Measurements from ENCODE around the gene MTTP. TPM values are rescaled to one million over a fixed set of nuclear protein-coding genes. Genes with fewer than 3 reads are reported as not detected.

Gene MTTP
- total RNA-seq, 3 donors from 2014 or later (not counting 1 experiment from before 2014, with no cell fraction given): not detected

GRCh38 chr4:99644453-99644852, 69.8 kb downstream of the MTTP start:
- 78% methylated on average over 4 of the region's 5 CpGs for WGBS (ENCODE audit: insufficient coverage)
- H3K27ac Mint-ChIP-seq: no peak overlapping the region
- H3K27me3 Mint-ChIP-seq (ENCODE audit: low read depth in 2 of 2): peaks cover 8 to 19% of the 10 kb centered on the region in 2 donors

DNA sequence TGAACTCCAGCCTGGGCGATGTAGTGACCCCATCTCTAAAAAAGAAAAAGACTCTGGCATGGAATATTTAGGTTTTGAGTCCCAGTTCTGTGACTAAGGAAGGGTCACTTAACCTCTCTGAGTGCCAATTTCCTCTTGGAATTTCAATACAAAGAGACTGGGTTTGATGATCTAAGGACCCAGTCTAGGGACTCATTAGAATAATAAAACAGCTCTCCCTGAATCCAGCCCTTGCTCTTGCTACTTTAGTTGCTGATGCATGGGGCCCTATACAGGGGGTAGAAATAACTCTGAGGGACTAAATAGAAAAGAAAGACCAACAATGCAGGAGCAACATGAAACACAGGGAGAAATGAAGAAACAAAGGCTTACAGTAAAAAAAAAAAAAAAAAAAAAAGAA, 70.4 kb downstream of the MTTP start:
- Mint-ChIP-seq H3K4me3 (no peak overlapping the region), H3K4me1 (no peaks in the 10 kb centered on the region), H3K9me3 (no peaks in the 10 kb centered on the region), H3K27me3 (ENCODE audit: low read depth in 2 of 2) (peaks cover 8 to 19% of the 10 kb centered on the region in 2 donors), H3K27ac (no peak overlapping the region), H3K36me3 (no peaks in the 10 kb centered on the region)
- peaks cover under 1% of the 10 kb centered on the region for H3K27me3 ChIP-seq (ENCODE audit: control insufficient read depth, insufficient read depth, low read length)
- H3K4me1 ChIP-seq (ENCODE audit: control insufficient read depth, insufficient read depth, low read length): no peaks in the 10 kb centered on the region
- no peak overlapping the region for H3K4me3 ChIP-seq (ENCODE audit: low read length)
- no peak overlapping the region for H3K27ac ChIP-seq (ENCODE audit: low read length)
- TF ChIP-seq, protein P1, sequence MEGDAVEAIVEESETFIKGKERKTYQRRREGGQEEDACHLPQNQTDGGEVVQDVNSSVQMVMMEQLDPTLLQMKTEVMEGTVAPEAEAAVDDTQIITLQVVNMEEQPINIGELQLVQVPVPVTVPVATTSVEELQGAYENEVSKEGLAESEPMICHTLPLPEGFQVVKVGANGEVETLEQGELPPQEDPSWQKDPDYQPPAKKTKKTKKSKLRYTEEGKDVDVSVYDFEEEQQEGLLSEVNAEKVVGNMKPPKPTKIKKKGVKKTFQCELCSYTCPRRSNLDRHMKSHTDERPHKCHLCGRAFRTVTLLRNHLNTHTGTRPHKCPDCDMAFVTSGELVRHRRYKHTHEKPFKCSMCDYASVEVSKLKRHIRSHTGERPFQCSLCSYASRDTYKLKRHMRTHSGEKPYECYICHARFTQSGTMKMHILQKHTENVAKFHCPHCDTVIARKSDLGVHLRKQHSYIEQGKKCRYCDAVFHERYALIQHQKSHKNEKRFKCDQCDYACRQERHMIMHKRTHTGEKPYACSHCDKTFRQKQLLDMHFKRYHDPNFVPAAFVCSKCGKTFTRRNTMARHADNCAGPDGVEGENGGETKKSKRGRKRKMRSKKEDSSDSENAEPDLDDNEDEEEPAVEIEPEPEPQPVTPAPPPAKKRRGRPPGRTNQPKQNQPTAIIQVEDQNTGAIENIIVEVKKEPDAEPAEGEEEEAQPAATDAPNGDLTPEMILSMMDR (IDR thresholded peaks at IDR 0.05): no peak
- DNase-seq: no peak
- WGBS (ENCODE audit: insufficient coverage): 100% methylated on average over 1 of the region's 1 CpG
- no peak for ATAC-seq
- intact Hi-C loops (cut with micrococcal nuclease): no loop called here
- no peaks in the 10 kb centered on the region for H3K9me3 ChIP-seq (ENCODE audit: control insufficient read depth, insufficient read depth, low read length)
- no peaks in the 10 kb centered on the region for H3K36me3 ChIP-seq (ENCODE audit: control insufficient read depth, insufficient read depth, low read length)

More at GRCh38 chr4:99644453-99644852, 69.8 kb downstream of the MTTP start:
- H3K9me3 ChIP-seq (ENCODE audit: control insufficient read depth, insufficient read depth, low read length): no peaks in the 10 kb centered on the region
- intact Hi-C loops (cut with micrococcal nuclease): no loop called here
- H3K27me3 ChIP-seq (ENCODE audit: control insufficient read depth, insufficient read depth, low read length): peaks cover 2% of the 10 kb centered on the region
- H3K4me3 Mint-ChIP-seq: no peak overlapping the region
- TF ChIP-seq, protein P1 (IDR thresholded peaks at IDR 0.05): no peak
- ATAC-seq (no peak), DNase-seq (no peak)
- H3K4me3 ChIP-seq (ENCODE audit: low read length): no peak overlapping the region
- H3K9me3 Mint-ChIP-seq: no peaks in the 10 kb centered on the region
- H3K36me3 ChIP-seq (ENCODE audit: control insufficient read depth, insufficient read depth, low read length): no peaks in the 10 kb centered on the region
- H3K4me1 ChIP-seq (ENCODE audit: control insufficient read depth, insufficient read depth, low read length): no peaks in the 10 kb centered on the region
- no peak overlapping the region for H3K27ac ChIP-seq (ENCODE audit: low read length)
- no peaks in the 10 kb centered on the region for H3K4me1 Mint-ChIP-seq
- no peaks in the 10 kb centered on the region for H3K36me3 Mint-ChIP-seq

DNA sequence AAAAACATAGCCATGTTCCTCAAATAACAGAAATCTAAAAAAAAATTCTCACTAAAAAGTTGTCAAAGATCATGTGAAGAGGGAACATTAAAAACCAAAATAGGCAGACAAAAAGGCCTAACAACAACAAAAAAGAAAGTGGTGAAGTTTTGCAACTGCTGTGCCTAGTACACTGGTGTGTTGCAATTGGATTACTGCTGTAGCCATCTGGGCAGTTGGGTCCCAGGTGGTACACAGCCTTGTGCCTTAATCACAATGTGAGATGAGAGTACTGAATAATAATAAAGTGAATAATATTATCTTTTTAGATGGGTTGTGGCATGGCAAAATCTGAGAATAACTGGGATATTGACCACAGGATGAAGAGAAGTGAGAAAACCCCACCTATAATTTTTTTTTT, 71.0 kb downstream of the MTTP start:
- Histone ChIP-seq H3K27me3 (ENCODE audit: control insufficient read depth, insufficient read depth, low read length) (no peaks in the 10 kb centered on the region), H3K9me3 (ENCODE audit: control insufficient read depth, insufficient read depth, low read length) (no peaks in the 10 kb centered on the region), H3K4me1 (ENCODE audit: control insufficient read depth, insufficient read depth, low read length) (no peaks in the 10 kb centered on the region), H3K36me3 (ENCODE audit: control insufficient read depth, insufficient read depth, low read length) (no peaks in the 10 kb centered on the region), H3K27ac (ENCODE audit: low read length) (no peak overlapping the region), H3K4me3 (ENCODE audit: low read length) (no peak overlapping the region)
- no peaks in the 10 kb centered on the region for H3K9me3 Mint-ChIP-seq
- H3K4me3 Mint-ChIP-seq: no peak overlapping the region
- intact Hi-C loops (cut with micrococcal nuclease): no loop called here
- no peak overlapping the region for H3K27ac Mint-ChIP-seq
- no peaks in the 10 kb centered on the region for H3K4me1 Mint-ChIP-seq
- TF ChIP-seq, protein P1 (IDR thresholded peaks at IDR 0.05): no peak
- no peaks in the 10 kb centered on the region for H3K36me3 Mint-ChIP-seq
- H3K27me3 Mint-ChIP-seq (ENCODE audit: low read depth in 2 of 2): peaks cover 7 to 13% of the 10 kb centered on the region in 2 donors
- ATAC-seq (no peak), DNase-seq (no peak)

GRCh38 chr4:99647071-99647470, 72.4 kb downstream of the MTTP start:
- Mint-ChIP-seq H3K4me1 (no peaks in the 10 kb centered on the region), H3K4me3 (no peak overlapping the region), H3K27ac (no peak overlapping the region), H3K9me3 (no peaks in the 10 kb centered on the region), H3K27me3 (ENCODE audit: low read depth in 2 of 2) (peaks cover 5% of the 10 kb centered on the region in 2 donors), H3K36me3 (no peaks in the 10 kb centered on the region)
- H3K4me1 ChIP-seq (ENCODE audit: control insufficient read depth, insufficient read depth, low read length): no peaks in the 10 kb centered on the region
- no peaks in the 10 kb centered on the region for H3K27me3 ChIP-seq (ENCODE audit: control insufficient read depth, insufficient read depth, low read length)
- no peak overlapping the region for H3K27ac ChIP-seq (ENCODE audit: low read length)
- H3K4me3 ChIP-seq (ENCODE audit: low read length): no peak overlapping the region
- intact Hi-C loops (cut with micrococcal nuclease): no loop called here
- TF ChIP-seq, protein P1 (IDR thresholded peaks at IDR 0.05): no peak
- no peaks in the 10 kb centered on the region for H3K9me3 ChIP-seq (ENCODE audit: control insufficient read depth, insufficient read depth, low read length)
- DNase-seq (no peak), ATAC-seq (no peak)
- WGBS (ENCODE audit: insufficient coverage): 81% methylated on average over 4 of the region's 4 CpGs
- H3K36me3 ChIP-seq (ENCODE audit: control insufficient read depth, insufficient read depth, low read length): no peaks in the 10 kb centered on the region

Measured in natural killer cell (primary cell).